Stimulated activated naive CD8-positive, alpha-beta T cell treated with anti-CD3 and anti-CD28 coated beads, Interleukin-15, Interleukin-2, amounts not matched to agents 100 ng/mL and 50 ng/mL, for 24 hours (primary cell): ENCODE measurements around the gene SHCBP1.
"Not testable (repeated sequence)": the region's sequence is repeated elsewhere in the genome, so short reads cannot be mapped to it uniquely, and the experiment has no call there.

Source experiments
- H3K27ac Mint-ChIP-seq: one replicate; pipeline ENCODE4 v1.8.0; 2021; ENCODE audit warnings: mild to moderate bottlenecking, mixed read lengths
- H3K27me3 Mint-ChIP-seq: one replicate; pipeline ENCODE4 v1.8.0; 2021; ENCODE audit warnings: mixed read lengths
- H3K36me3 Mint-ChIP-seq: one replicate; pipeline ENCODE4 v1.8.0; 2021; ENCODE audit warnings: low read depth, mixed read lengths
- H3K4me1 Mint-ChIP-seq: one replicate; pipeline ENCODE4 v1.8.0; 2021; ENCODE audit warnings: low read depth, mixed read lengths
- H3K4me3 Mint-ChIP-seq: one replicate; pipeline ENCODE4 v1.8.0; 2021; ENCODE audit warnings: mild to moderate bottlenecking, mixed read lengths
- H3K9me3 Mint-ChIP-seq: one replicate; pipeline ENCODE4 v1.8.0; 2021; ENCODE audit warnings: mixed read lengths

Gene SHCBP1, protein sequence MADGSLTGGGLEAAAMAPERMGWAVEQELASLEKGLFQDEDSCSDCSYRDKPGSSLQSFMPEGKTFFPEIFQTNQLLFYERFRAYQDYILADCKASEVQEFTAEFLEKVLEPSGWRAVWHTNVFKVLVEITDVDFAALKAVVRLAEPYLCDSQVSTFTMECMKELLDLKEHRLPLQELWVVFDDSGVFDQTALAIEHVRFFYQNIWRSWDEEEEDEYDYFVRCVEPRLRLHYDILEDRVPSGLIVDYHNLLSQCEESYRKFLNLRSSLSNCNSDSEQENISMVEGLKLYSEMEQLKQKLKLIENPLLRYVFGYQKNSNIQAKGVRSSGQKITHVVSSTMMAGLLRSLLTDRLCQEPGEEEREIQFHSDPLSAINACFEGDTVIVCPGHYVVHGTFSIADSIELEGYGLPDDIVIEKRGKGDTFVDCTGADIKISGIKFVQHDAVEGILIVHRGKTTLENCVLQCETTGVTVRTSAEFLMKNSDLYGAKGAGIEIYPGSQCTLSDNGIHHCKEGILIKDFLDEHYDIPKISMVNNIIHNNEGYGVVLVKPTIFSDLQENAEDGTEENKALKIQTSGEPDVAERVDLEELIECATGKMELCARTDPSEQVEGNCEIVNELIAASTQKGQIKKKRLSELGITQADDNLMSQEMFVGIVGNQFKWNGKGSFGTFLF

DNA sequence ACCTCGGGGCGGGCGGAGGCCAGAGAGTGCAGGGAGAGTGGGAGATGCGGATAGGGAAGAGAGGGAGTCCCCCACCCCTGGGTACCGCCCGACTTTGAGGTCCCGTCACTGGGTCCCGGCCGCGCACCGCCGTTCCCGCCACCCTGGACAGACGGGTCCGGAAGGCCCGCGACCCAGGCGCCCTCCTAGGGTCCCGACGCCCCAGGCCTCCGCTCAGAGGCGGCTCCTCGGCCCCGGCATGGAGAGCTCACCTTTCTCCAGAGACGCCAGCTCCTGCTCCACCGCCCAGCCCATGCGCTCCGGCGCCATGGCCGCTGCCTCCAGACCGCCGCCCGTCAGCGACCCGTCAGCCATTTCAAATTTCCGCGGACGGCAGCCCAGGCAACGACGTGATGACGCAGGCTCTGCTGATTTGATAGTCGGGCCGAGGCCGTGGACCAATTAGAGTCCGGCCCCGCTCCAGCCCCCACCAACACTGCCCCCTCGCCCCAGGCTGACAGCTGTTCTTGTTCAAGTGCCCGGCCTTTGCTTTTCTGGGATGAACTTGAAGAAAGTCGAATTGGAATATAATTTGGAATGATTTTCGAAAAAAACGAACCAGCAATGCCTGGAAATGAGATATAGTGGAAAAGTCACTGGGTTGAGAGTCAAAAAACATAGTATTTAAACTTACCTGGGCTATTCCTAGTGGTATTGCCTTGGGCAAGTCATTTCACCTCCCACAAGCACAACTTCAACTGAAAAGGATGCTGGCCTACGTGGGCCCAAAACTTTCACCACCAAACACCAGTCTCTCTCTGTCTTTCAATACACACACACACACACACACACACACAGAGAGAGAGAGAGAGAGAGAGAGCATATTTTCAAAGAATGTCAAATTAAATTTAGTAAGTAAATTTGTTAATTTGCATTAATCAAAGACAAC is at the start of gene SHCBP1:
Gene SHCBP1, minus strand, starts transcription at position 374 of the 928 bp plus-strand sequence. Its CDS starts 20 bp downstream, at position 354.
- no peaks in the 10 kb centered on the region for H3K9me3 Mint-ChIP-seq
- peaks cover 22% of the 10 kb centered on the region for H3K36me3 Mint-ChIP-seq
- H3K4me3 Mint-ChIP-seq, result peak within 1 kb of the TSS; percentile 96
- peak within 1 kb of the TSS; percentile 88 for H3K27ac Mint-ChIP-seq
- H3K4me1 Mint-ChIP-seq, result peaks cover 20% of the 10 kb centered on the region
- H3K27me3 Mint-ChIP-seq, result peaks cover 4% of the 10 kb centered on the region

- Mint-ChIP-seq H3K9me3 (no peaks in the 10 kb centered on the region), H3K27ac (peak overlapping the region; percentile 15)
These were observed 40.9 kb upstream of the SHCBP1 start for GRCh38 chr16:46662123-46662522.

DNA sequence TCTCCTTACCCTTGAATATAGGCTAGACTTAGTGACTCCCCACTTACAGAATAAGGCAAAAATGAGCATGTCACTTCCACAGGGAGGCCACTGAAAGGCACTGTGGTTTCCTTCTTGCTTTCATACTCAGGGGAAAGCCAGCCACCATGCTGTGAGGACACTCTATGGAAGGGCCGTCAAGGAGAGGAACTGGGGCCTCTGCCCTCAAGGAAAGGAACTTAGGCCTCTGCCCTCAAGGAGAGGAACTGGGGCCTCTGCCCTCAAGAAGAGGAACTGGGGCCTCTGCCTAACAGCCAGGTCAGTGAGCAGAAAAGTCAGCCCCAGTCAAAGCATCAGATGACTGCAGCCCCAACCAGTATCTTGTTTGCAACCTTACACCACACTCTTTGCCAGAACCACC is 37.7 kb upstream of the SHCBP1 start:
- Mint-ChIP-seq H3K27ac (peak overlapping the region; percentile 90), H3K4me3 (peak overlapping the region; percentile 20), H3K4me1 (peaks cover 23% of the 10 kb centered on the region), H3K27me3 (no peaks in the 10 kb centered on the region), H3K36me3 (peaks cover 62% of the 10 kb centered on the region), H3K9me3 (no peaks in the 10 kb centered on the region)

More at GRCh38 chr16:46662123-46662522, 40.9 kb upstream of the SHCBP1 start:
- Mint-ChIP-seq H3K36me3 (peaks cover 73% of the 10 kb centered on the region), H3K4me1 (peaks cover 23% of the 10 kb centered on the region), H3K27me3 (no peaks in the 10 kb centered on the region), H3K4me3 (no peak overlapping the region)

GRCh38 chr16:46651305-46651704 is 30.1 kb upstream of the SHCBP1 start:
- no peaks in the 10 kb centered on the region for H3K4me1 Mint-ChIP-seq
- H3K27me3 Mint-ChIP-seq, result no peaks in the 10 kb centered on the region

DNA sequence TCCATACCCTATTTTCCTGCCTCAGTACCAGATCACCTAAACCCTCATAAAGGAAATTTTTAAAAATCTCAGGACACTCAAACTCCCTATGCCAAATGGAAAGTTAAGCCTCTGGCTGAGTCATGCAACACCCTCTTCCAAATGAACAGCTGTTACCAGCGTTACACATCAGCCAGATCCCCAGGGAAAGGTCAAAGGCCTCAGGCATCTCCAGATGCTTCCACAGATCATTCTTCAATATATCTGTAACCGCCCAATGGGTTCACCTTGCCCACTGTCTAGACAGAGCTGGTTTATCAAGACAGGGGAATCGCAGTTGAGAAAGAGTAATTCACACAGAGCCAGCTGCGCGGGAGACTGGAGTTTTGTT is 29.1 kb upstream of the SHCBP1 start:
- Mint-ChIP-seq H3K36me3 (peaks cover 2% of the 10 kb centered on the region), H3K27me3 (no peaks in the 10 kb centered on the region), H3K4me3 (no peak overlapping the region), H3K4me1 (no peaks in the 10 kb centered on the region), H3K9me3 (no peaks in the 10 kb centered on the region), H3K27ac (no peak overlapping the region)

More at GRCh38 chr16:46651305-46651704, 30.1 kb upstream of the SHCBP1 start:
- Mint-ChIP-seq H3K9me3 (no peaks in the 10 kb centered on the region), H3K27ac (no peak overlapping the region), H3K36me3 (peaks cover 13% of the 10 kb centered on the region), H3K4me3 (no peak overlapping the region)

GRCh38 chr16:46649588-46650253 is 28.5 kb upstream of the SHCBP1 start:
- H3K36me3 Mint-ChIP-seq, result peaks cover under 1% of the 10 kb centered on the region
- no peak overlapping the region for H3K4me3 Mint-ChIP-seq
- H3K27ac Mint-ChIP-seq, result no peak overlapping the region
- H3K4me1 Mint-ChIP-seq, result no peaks in the 10 kb centered on the region
- no peaks in the 10 kb centered on the region for H3K9me3 Mint-ChIP-seq
- H3K27me3 Mint-ChIP-seq, result no peaks in the 10 kb centered on the region

DNA sequence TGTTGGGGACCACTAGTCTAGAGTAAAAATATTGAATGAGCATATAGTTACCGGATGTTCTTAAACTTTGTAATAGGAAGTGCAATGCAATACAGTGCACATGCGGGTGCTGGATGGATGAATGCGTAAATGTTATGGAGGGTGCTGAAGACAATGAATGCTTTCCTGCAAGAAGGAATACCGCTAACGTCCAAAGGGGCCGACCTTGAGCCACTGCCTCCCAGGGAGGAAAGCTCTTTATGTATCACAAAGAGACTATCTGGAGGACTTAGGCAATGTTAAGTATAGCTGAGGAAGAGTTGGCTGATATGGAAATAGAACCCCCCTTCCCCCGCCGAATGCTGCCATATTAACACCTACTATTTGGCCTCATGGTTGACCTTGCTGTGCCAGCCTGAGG is 27.5 kb upstream of the SHCBP1 start:
- Mint-ChIP-seq H3K36me3 (peaks cover 11% of the 10 kb centered on the region), H3K4me1 (no peaks in the 10 kb centered on the region), H3K27me3 (no peaks in the 10 kb centered on the region), H3K4me3 (no peak overlapping the region), H3K27ac (no peak overlapping the region), H3K9me3 (peaks cover 2% of the 10 kb centered on the region)

DNA sequence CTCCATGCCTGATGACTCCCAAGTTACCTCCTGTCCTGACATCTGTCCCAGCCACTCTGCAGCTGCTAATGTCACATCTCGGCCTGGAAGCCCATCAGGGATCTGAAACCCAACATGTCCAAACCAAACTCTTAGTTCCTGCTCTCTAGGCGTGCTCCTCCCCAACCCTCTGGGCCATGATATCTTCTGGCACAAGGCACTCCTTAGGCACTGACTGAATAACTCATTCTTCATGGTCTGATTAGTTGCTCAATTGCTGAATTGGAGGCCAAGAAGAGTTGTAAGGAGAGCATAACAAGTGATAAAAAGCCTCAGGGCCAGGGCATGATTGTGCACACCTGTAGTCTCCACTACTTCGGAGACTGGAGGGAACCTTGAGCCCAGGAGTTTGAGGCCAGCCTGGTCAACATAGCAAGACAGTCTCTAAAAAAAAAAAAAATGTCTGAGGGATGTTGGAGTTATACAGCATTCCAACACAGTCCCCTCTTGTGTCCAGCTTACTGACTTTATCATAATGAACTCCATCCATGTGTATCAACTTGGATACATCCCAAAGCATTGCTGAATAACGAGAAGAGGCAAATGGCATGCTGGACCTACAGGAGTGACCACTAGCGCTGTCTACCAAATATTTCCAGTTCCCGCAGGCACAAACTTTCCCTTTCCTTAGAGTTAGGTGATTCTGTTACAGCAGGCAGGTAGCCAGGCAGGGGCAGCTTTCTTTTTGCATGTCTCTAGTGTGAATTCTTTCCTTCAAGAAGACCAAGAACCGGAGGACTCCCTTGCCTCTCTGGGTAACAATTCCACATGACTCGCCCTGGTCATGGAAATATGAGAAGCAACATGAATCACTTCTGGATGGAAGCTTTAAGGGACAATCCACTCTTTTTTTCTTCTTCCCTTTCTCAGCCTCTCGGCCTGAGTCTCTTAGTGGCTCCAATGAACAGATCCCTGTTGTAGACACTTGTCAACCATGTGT is 18.1 kb upstream of the SHCBP1 start:
- peaks cover 8% of the 10 kb centered on the region for H3K36me3 Mint-ChIP-seq
- no peak overlapping the region for H3K27ac Mint-ChIP-seq

DNA sequence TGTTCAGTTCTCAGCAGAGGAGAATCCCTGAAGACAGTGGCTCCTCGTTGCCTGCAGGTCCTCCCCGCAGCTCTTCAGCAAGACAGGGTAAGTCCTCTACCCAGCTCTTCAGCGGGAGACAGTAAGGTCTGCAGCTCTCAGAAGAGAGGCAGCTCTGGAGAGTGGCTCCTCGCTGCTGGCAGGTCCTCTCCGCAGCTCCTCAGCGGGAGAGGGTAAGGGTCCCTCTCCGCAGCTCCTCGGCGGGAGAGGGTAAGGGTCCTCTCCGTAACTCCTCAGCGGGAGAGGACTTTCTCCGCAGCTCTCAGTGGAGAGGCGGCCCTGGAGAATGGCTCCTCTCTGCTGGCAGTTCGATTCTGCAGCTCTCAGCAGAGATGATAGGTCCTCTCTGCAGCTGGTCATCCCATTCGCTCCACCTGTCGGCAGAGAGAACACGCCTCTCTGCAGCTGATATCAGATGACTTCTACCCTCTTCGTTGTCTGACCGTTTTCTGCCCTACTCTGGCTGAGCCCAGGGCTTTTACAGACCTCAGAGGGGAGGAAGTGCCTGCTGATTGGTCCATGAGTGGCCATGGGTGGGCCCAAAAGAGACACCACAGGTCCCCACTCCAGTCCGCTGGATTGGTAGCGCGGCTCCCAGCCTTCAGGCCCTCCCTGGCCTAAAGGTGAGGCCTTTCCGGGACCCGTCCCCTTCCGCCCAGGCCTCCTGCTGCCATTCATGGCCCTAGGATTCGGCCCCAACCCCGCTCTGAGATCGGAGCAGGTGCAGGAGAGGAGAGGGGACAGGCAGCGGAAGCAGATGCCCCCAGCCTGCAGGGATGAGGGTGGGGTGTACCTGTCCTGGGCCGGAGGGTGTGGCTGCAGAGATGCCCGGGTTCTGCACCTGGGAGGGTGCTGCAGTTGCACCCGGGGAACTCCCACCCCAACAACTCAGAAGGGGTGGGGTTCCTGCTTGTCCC is 11.9 kb upstream of the SHCBP1 start:
- no peak overlapping the region for H3K27ac Mint-ChIP-seq
- H3K9me3 Mint-ChIP-seq, result no peaks in the 10 kb centered on the region
- no peaks in the 10 kb centered on the region for H3K27me3 Mint-ChIP-seq
- no peak overlapping the region for H3K4me3 Mint-ChIP-seq
- no peaks in the 10 kb centered on the region for H3K4me1 Mint-ChIP-seq
- no peaks in the 10 kb centered on the region for H3K36me3 Mint-ChIP-seq

More for the DNA sequence above, 18.1 kb upstream of the SHCBP1 start:
- Mint-ChIP-seq H3K27me3 (no peaks in the 10 kb centered on the region), H3K4me3 (no peak overlapping the region), H3K9me3 (peaks cover 6% of the 10 kb centered on the region), H3K4me1 (no peaks in the 10 kb centered on the region)

DNA sequence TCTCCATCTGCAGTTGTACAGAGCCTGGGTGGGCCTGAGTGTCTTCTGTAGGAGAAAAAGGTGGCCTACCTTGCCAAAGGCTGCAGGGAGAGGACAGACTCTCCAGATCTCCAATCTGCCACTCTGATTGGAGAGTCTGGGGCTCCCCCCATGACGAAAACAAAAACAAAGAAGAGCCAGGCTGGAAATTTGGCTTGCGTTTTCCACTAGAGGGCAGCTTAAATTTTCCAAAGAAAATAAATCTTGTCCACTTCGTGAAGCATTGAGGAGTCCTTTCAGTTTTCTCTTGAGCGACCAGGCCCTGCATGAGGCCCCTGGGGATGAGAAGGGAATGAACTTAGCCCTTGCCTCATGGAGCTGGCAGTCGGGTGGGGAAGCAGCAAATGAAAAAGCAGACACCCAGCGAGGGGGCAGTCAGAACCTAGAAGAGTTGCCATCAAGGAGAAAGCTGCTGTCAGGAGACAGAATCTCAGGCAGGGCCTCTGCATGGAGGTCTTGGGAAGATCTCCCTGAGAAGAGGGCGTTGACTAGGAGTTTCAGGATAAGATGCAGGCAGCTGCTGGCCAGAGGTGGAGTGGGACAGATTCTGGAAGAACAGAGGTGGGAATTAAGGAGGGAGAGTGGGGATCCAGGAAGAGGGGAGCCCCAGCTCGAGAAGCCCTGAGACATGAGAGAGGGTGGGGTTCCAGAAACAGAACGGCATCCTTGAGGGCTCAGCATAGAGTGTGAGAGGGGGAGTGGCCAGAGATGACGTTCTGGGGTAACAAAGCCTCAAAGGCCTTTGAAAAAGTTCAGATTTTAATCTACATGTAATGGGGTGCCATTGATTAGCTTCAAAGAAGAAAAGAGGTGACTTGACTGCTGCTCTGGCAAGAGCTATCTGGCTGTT is 8.4 kb upstream of the SHCBP1 start:
- Mint-ChIP-seq H3K27ac (no peak overlapping the region), H3K36me3 (no peaks in the 10 kb centered on the region), H3K27me3 (no peaks in the 10 kb centered on the region), H3K9me3 (no peaks in the 10 kb centered on the region), H3K4me3 (no peak overlapping the region), H3K4me1 (no peaks in the 10 kb centered on the region)

GRCh38 chr16:46627746-46628145 is 6.6 kb upstream of the SHCBP1 start:
- no peaks in the 10 kb centered on the region for H3K9me3 Mint-ChIP-seq
- H3K27ac Mint-ChIP-seq, result no peak overlapping the region
- no peak overlapping the region for H3K4me3 Mint-ChIP-seq
- H3K36me3 Mint-ChIP-seq, result no peaks in the 10 kb centered on the region
- no peaks in the 10 kb centered on the region for H3K4me1 Mint-ChIP-seq
- H3K27me3 Mint-ChIP-seq, result no peaks in the 10 kb centered on the region

- not testable (repeated sequence) for H3K36me3 Mint-ChIP-seq, H3K4me3 Mint-ChIP-seq, H3K27me3 Mint-ChIP-seq, H3K9me3 Mint-ChIP-seq, H3K27ac Mint-ChIP-seq, H3K4me1 Mint-ChIP-seq
These were observed 5.5 kb upstream of the SHCBP1 start for GRCh38 chr16:46626681-46627080.
